Adrenal gland (tissue), 12 donors: ENCODE measurements around the gene SLC26A2. TPM values are rescaled to one million over a fixed set of nuclear protein-coding genes. Genes with fewer than 3 reads are reported as not detected.
A peak's percentile ranks its signal among the peaks of the same experiment; 100 is the strongest.

Experiments
- DNase-seq, 7 donors: peaks; one replicate each; pipeline ENCODE4 v3.0.0-alpha.2; 2019 to 2020
- H3K27ac ChIP-seq, 5 donors: fragments of 200-600 bp; sonication (generic) in 4 of 5; 1 replicate in 3 of 5; 2 replicates in 2 of 5; pipeline versions ENCODE4 v1.5.1 to v1.8.0; 2016 to 2020; ENCODE audit warnings: mild to moderate bottlenecking in 1 of 5
- H3K27me3 ChIP-seq: fragments of 200-600 bp; 2 replicates; pipeline ENCODE4 v1.8.0; 2021
- H3K36me3 ChIP-seq, 2 donors: fragments of 200-600 bp; replicated peaks in 1 of 2; 1 replicate in 1 of 2; 2 replicates in 1 of 2; pipeline versions ENCODE4 v1.5.1 to v1.8.0; 2018 to 2022
- H3K4me1 ChIP-seq, 2 donors: fragments of 200-600 bp; replicated peaks in 1 of 2; 1 replicate in 1 of 2; 2 replicates in 1 of 2; pipeline versions ENCODE4 v1.5.1 to v1.8.0; 2018 to 2021
- H3K4me3 ChIP-seq, 4 donors: fragments of 200-600 bp; sonication (generic) in 3 of 4; one replicate each; pipeline ENCODE4 v1.5.1; 2016 to 2018
- H3K9me3 ChIP-seq, 3 donors: fragments of 200-600 bp; sonication (generic) in 1 of 3; replicated peaks in 1 of 3; 1 replicate in 2 of 3; 2 replicates in 1 of 3; pipeline versions ENCODE4 v1.5.1 to v1.8.0; 2016 to 2021
- CTCF ChIP-seq, 6 experiments: fragments of 450-650 bp in 4 of 6; fragments of 200-600 bp in 2 of 6; sonication (generic) in 1 of 6; IDR thresholded peaks; 1 replicate in 5 of 6; 2 replicates in 1 of 6; pipeline versions ENCODE4 v1.5.1 to v1.8.0; 2016 to 2021; ENCODE audit warnings: antibody characterized with exemption in 6 of 6, mild to moderate bottlenecking in 2 of 6, moderate library complexity in 1 of 6
- POLR2A ChIP-seq, 2 donors: fragments of 450-650 bp; IDR thresholded peaks; one replicate each; pipeline ENCODE4 v1.6.1; 2017; ENCODE audit warnings: antibody characterized with exemption in 2 of 2, mild to moderate bottlenecking in 2 of 2, moderate library complexity in 1 of 2
- WGBS, 4 donors: extraction: QIAGEN DNeasy Blood & Tissue Kit in 2 of 4; methylation state at CpG; one replicate each; pipeline versions ENCODE4 v1.1.5 to v1.1.7; 2013 to 2017; 5-methylcytosine and 5-hydroxymethylcytosine counted together
- intact Hi-C, 2 donors: fragments of 100-400 bp; cut with DNase I; formaldehyde crosslinking; loops; one replicate each; pipeline versions ENCODE4 v1.14.1 to v1.15.0; 2022 to 2023
- polyA plus RNA-seq, 3 donors: library from polyadenylated mRNA; stranded (reverse); fragments of 200-250 nt in 2 of 3; fragments of 350-450 nt in 1 of 3; fragmentation: Illumina TruSeq in 1 of 3; extraction: RNeasy Lipid Tissue Mini Kit (QIAGEN cat#74804) in 1 of 3; gene quantifications; one replicate each; pipeline ENCODE4 v1.2.3, GENCODE V29; 2013 to 2014
- total RNA-seq, 9 donors: library from RNA; depleted of rRNA in 4 of 9; stranded (reverse); fragments of >200 nt in 4 of 9; fragments of 120-200 nt in 1 of 9; fragmentation: NEBNext Ultra II Directional in 1 of 9; extraction: Animal tissue kit (Norgen Biotek cat#: 25700) in 1 of 9; gene quantifications; one replicate each; pipeline versions ENCODE4 v1.1.0 to v1.2.4, GENCODE V29; 2013 to 2023
- donor health status: healthy with polysubstance abuse.
- donor health status: Bipolar disorder and iron deficiency.
- donor health status: DM: yes; HTN: yes; CAD: no.
- donor health status: DM: no; HTN: no; CAD: no.
- donor health status: DM: no; HTN: no; CAD: no.
- donor health status: DM: yes; HTN: yes; CAD: no.

SLC26A2 gene
- total and polyA plus RNA-seq, 12 donors: 7.2 to 228 (median 49.0) TPM

- Histone ChIP-seq H3K36me3 (peaks cover 0 to 10% of the 10 kb centered on the region in 2 donors), H3K4me1 (no peaks in the 10 kb centered on the region), H3K9me3 (no peaks in the 10 kb centered on the region), H3K4me3 (no peak overlapping the region), H3K27me3 (no peaks in the 10 kb centered on the region), H3K27ac (no peak overlapping the region)
- intact Hi-C loops: loop anchor here in 1 of 2 donors (5.0 kb wide), 1 partner anchor 353 kb away; no protein-coding TSS in a partner anchor
- DNase-seq: peak; percentile 67 to 93 (median 83)
- WGBS, 4 donors: 65 to 70% (median 69%) methylated on average over 4 of the region's 4 CpGs
- no peak for TF ChIP-seq POLR2A (IDR thresholded peaks at IDR 0.05)
- peak; percentile 94 to 98 (median 96) for TF ChIP-seq CTCF (IDR thresholded peaks at IDR 0.05)
These were observed 30.2 kb downstream of the SLC26A2 start for GRCh38 chr5:149990518-149991376.

DNA sequence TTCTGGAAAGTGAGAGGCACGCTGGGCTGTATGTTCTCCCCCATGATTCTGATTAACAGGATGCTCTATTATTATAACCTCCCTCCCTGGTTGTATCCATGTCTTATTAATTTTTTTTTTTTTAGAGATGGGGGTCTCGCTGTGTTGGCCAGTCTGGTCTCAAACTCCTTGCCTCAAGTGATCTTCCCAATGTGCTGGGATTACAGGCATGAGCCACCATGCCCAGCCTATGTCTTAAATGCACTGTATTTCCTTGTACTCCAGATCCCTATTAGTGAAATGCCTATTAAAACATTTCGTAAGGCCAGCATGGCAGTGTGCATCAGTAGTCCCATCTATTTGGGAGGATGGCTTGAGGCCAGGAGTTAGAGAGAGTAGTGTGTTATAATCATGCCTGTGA is 32.9 kb downstream of the SLC26A2 start:
- Histone ChIP-seq H3K27ac (no peak overlapping the region), H3K36me3 (peaks cover 0 to 14% of the 10 kb centered on the region in 2 donors), H3K9me3 (no peaks in the 10 kb centered on the region), H3K27me3 (no peaks in the 10 kb centered on the region), H3K4me3 (no peak overlapping the region), H3K4me1 (no peaks in the 10 kb centered on the region)
- intact Hi-C loops: loop anchor here in 1 of 2 donors (5.0 kb wide), 1 partner anchor 356 kb away; no protein-coding TSS in a partner anchor
- WGBS, 4 donors: 84 to 98% (median 93%) methylated on average over 3 of the region's 3 CpGs
- DNase-seq: no peak
- TF ChIP-seq POLR2A (IDR thresholded peaks at IDR 0.05) (no peak), CTCF (IDR thresholded peaks at IDR 0.05) (no peak)

- no peak for DNase-seq
- Histone ChIP-seq H3K27me3 (no peaks in the 10 kb centered on the region), H3K9me3 (no peaks in the 10 kb centered on the region), H3K27ac (no peak overlapping the region), H3K36me3 (peaks cover 0 to 14% of the 10 kb centered on the region in 2 donors), H3K4me1 (peaks cover 6 to 10% of the 10 kb centered on the region in 2 donors), H3K4me3 (no peak overlapping the region)
- WGBS, 4 donors: 84 to 93% (median 89%) methylated on average over 14 of the region's 14 CpGs
- intact Hi-C loops: no loop called here
- TF ChIP-seq CTCF (IDR thresholded peaks at IDR 0.05) (no peak), POLR2A (IDR thresholded peaks at IDR 0.05) (no peak)
These were observed 35.0 kb downstream of the SLC26A2 start for GRCh38 chr5:149995385-149996204.
